NCI-H510A treated with DMSO at 0.1 percent for 48 hours (cell line): Measurements from ENCODE around the gene ACSM5.
"Not testable (repeated sequence)": the region's sequence is repeated elsewhere in the genome, so short reads cannot be mapped to it uniquely, and the experiment has no call there.

Experiments used
- DNase-seq: peaks from one replicate; lab custom pipeline; 2025; lab: John Stamatoyannopoulos, UW

ACSM5 gene

GRCh38 chr16:20453633-20454032 is 44.3 kb downstream of the ACSM5 start:
- not testable (repeated sequence) for DNase-seq

DNA sequence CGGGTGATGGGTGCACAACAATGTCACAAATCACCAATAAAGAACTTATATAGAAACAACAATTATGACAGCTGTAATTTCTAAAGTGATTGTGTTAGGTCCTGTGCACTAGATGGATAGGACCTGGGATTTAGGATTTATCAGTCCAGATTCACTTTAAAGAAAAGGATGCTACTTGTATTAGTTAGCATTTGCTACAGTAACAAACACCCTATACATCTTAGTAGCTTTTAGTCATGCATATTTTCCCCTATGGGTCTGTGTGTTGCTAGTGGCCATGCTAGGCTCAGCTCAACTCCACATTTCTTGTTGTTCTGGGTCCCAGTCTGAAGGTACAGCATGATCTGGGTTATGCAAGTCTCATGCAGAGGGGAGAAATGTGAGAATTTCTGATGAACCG is 49.9 kb downstream of the ACSM5 start:
- not testable (repeated sequence) for DNase-seq

GRCh38 chr16:20460313-20460712 is 51.0 kb downstream of the ACSM5 start:
- not testable (repeated sequence) for DNase-seq

DNA sequence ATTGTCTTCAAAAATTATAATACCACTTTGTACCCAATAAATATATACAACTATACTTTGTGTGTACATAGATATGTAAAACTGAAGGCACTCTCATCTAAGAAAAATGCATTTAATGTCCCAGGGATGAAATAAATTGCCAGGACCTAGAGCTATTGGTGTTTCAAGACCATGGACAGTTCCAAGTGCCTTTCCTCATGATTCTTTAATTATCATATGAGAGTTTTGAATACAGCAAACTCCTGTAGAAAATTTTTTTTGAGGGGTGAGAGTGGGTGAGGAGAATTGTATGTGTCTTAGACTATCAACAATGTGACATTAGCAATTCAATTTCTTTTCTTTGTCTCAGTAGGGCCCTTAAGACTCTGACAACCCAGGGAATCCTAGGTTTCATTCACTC is 59.6 kb downstream of the ACSM5 start:
- not testable (repeated sequence) for DNase-seq

- DNase-seq = not testable (repeated sequence)
These were observed 60.6 kb downstream of the ACSM5 start for GRCh38 chr16:20469930-20470329.

DNA sequence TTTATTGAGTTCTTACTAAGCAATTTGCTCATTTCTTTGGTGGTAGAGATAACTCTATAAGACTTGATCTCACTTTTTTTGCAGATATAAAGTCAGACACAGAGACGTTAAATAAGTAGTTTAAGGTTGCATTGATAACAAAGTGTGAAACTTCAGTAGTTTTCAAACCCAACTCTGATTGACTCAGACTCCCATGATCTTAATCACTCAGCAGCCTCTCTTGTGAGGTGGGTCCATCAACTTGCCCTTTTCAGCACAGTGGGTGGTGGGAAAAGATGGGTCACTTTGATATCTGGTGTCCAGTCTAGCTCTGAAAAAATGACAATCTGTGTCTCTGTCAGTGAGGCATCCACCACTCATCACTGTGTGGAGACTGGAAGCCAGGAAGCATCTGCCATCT is 61.4 kb downstream of the ACSM5 start:
- DNase-seq = not testable (repeated sequence)

DNA sequence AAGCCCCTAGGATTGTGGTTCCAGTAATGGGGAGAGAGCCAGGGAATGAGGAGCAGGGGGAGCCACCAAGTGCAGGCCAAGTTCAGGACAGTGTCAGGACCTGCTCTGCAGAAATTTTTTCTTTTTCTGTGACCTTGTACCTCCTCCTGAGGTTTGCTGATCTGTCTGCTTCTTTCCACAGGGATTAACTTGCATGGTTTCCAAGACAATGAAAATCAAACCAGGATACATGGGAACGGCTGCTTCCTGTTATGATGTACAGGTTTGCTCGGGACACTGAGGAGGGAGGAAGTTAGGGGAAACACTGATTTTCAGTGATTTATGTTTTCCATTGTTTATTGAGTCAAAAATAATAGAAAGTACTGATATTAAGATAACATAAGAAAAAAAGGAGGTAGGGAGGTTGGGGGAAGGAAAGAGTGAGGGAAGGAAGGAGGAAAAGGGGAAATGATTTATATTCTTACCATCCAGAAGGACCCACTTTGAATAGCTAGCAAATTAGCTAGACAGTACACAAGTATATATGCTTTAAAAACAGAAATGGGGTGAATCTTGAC is 67.9 kb downstream of the ACSM5 start:
- not testable (repeated sequence) for DNase-seq

DNA sequence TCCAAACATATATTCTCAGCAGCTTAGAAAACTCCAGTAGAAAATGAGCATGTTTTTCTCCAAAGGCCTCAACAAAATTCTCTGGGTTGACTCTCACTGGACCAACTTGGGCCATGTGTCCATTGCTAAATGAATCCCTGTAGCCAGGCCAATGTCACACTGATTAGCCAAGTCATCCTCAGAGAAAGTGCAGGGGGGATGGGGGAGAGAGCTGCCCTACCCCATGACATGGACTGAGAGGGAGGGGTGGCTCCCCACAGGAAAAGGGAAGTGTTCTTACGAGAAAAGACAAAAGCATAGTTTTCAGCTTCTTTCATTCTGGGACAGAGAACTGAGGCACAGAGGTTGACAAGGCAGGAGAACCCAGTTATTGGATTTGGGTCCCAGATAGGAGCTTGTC is 74.7 kb downstream of the ACSM5 start:
- not testable (repeated sequence) for DNase-seq

GRCh38 chr16:20484726-20485125 is 75.4 kb downstream of the ACSM5 start:
- no peak for DNase-seq

DNA sequence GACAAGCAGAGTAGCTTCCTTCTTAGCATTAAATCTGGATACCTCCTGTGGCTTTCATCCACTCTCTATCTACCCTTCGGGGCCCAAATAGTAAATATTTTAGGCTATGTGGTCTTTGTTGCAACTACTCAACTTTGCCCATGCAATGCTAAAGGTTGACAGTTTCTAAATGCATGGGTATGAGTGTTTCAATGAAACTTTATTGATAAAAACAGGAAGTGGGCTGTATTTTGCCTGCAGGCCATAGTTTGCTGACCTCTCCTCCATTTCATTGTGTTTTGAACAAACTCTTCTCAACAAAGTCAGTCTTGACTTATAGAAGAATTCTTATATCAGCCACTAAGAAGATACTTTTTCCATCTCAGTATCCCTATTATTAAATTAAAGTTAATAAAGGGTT is 76.1 kb downstream of the ACSM5 start:
- no peak for DNase-seq
